OCI-LY7 (cell line): ENCODE results near the gene SPDYE2B.
"Not testable (repeated sequence)": the region's sequence is repeated elsewhere in the genome, so short reads cannot be mapped to it uniquely, and the experiment has no call there.

Experiments
- CTCF ChIP-seq: fragments of 200-600 bp; sonication (generic); conservative IDR thresholded peaks from 2 replicates; pipeline ENCODE4 v1.5.1; 2014; ENCODE audit warnings: mild to moderate bottlenecking, antibody characterized with exemption, low read length, moderate library complexity, mixed read lengths
- EZH2phosphoT487 ChIP-seq: fragments of 200-600 bp; sonication (generic); IDR thresholded peaks from 2 replicates; pipeline ENCODE4 v1.6.1; 2018; ENCODE audit warnings: low read depth, borderline replicate concordance, mild to moderate bottlenecking, mixed run types, antibody characterized with exemption, low read length, moderate library complexity, mixed read lengths

GRCh38 chr7:102604431-102605145 is 45.5 kb upstream of the SPDYE2B start:
- TF ChIP-seq CTCF, EZH2phosphoT487: not testable (repeated sequence)
